Heart left ventricle (tissue), 16 donors: ENCODE results near the gene CNOT4. TPM values are rescaled to one million over a fixed set of nuclear protein-coding genes. Genes with fewer than 3 reads are reported as not detected.

Experiments used
- ATAC-seq, 4 donors: fragments of 200-7000 bp; cut with Tn5 transposase; one replicate each; pipeline ENCODE4 v1.9.1; 2020 to 2022; ENCODE audit warnings: moderate library complexity in 4 of 4, mild to moderate bottlenecking in 3 of 4, moderate number of reproducible peaks in 1 of 4
- DNase-seq, 5 donors: peaks; one replicate each; pipeline ENCODE4 v3.0.0-alpha.2; 2020
- H3K27ac ChIP-seq, 12 donors: fragments of 200-600 bp; sonication (generic) in 4 of 12; one replicate each; pipeline versions ENCODE4 v1.5.0 to v1.8.0; 2016 to 2022; ENCODE audit warnings: mild to moderate bottlenecking in 2 of 12
- H3K27me3 ChIP-seq, 9 donors: fragments of 200-600 bp; sonication (generic) in 2 of 9; one replicate each; pipeline versions ENCODE4 v1.5.1 to v1.8.0; 2016 to 2022; ENCODE audit warnings: mild to moderate bottlenecking in 3 of 9
- H3K36me3 ChIP-seq, 9 donors: fragments of 200-600 bp; sonication (generic) in 2 of 9; one replicate each; pipeline versions ENCODE4 v1.5.0 to v1.8.0; 2018 to 2022; ENCODE audit warnings: mild to moderate bottlenecking in 2 of 9
- H3K4me1 ChIP-seq, 12 donors: fragments of 200-600 bp; sonication (generic) in 4 of 12; one replicate each; pipeline versions ENCODE4 v1.5.0 to v1.8.0; 2016 to 2022; ENCODE audit warnings: mild to moderate bottlenecking in 3 of 12
- H3K4me3 ChIP-seq, 12 donors: fragments of 200-600 bp; sonication (generic) in 4 of 12; one replicate each; pipeline versions ENCODE4 v1.5.0 to v1.8.0; 2017 to 2022; ENCODE audit warnings: mild to moderate bottlenecking in 9 of 12, moderate library complexity in 4 of 12
- H3K9me3 ChIP-seq, 12 donors: fragments of 200-600 bp; sonication (generic) in 4 of 12; one replicate each; pipeline versions ENCODE4 v1.5.0 to v1.8.0; 2016 to 2022; ENCODE audit warnings: mild to moderate bottlenecking in 1 of 12
- CTCF ChIP-seq, 12 donors: fragments of 200-600 bp; sonication (generic) in 4 of 12; IDR thresholded peaks; one replicate each; pipeline versions ENCODE4 v1.5.0 to v1.8.0; 2018 to 2022; ENCODE audit warnings: antibody characterized with exemption in 12 of 12, mild to moderate bottlenecking in 5 of 12
- POLR2A ChIP-seq, 2 donors: fragments of 450-650 bp; IDR thresholded peaks; one replicate each; pipeline ENCODE4 v1.6.1; 2017; ENCODE audit warnings: antibody characterized with exemption in 2 of 2, mild to moderate bottlenecking in 2 of 2, moderate library complexity in 2 of 2
- WGBS, 4 donors: extraction: QIAGEN DNeasy Blood & Tissue Kit in 2 of 4; methylation state at CpG; one replicate each; pipeline versions ENCODE4 v1.1.5 to v1.1.7; 2013 to 2018; 5-methylcytosine and 5-hydroxymethylcytosine counted together
- intact Hi-C, 10 donors: fragments of 100-400 bp; cut with DNase I; formaldehyde crosslinking; loops; one replicate each; pipeline versions ENCODE4 v1.11.1 to v1.14.2; 2022
- polyA plus RNA-seq, 2 donors: library from polyadenylated mRNA; stranded (reverse); fragments of 200-250 nt; gene quantifications; one replicate each; pipeline ENCODE4 v1.2.3, GENCODE V29; 2013
- total RNA-seq, 9 donors: library from RNA; depleted of rRNA in 2 of 9; stranded (reverse); fragments of >200 nt in 2 of 9; fragmentation: NEBNext Ultra II Directional in 3 of 9; extraction: Animal tissue kit (Norgen Biotek cat#: 25700) in 3 of 9; gene quantifications; one replicate each; pipeline versions ENCODE4 v1.1.0 to v1.2.4, GENCODE V29; 2016 to 2023
- donor health status: ischemic (EF 13 %, LVEDD 7.1; RV severe dilation, severe dysfunction).
- donor health status: healthy with polysubstance abuse.
- donor health status: DM: no; HTN: yes; CAD: no.
- donor health status: DM: no; HTN: no; CAD: no.
- donor health status: ischemic (EF 25% LVEDD 6.9; RV normal size, moderate dysfunction).
- donor health status: ischemic (EF 25% LVEDD 5.7; RV mildly dilated, moderate dysfunction).
- donor health status: healthy.
- donor health status: DM: yes; HTN: yes; CAD: no.
- donor health status: ischemic (EF 35%, LVEDD 5.7; RV mildly dilated, moderate dysfunction).
- donor health status: nonischemic (EF 11% LVEDD 7.7; RV severe dilation, severe dysfunction).
- donor health status: DM: yes; HTN: yes; CAD: no.
- donor health status: PGD.
- donor health status: ischemic (EF 29% LVEDD 5.4; RV normal size, mild dysfunction).
- donor health status: nonischemic (EF 23%, LVEDD 6.1; RV moderate dilation, normal function).

The CNOT4 gene
- total and polyA plus RNA-seq, 11 donors = 7.9 to 29.2 (median 23.7) TPM

- intact Hi-C loops = loop anchor here in 3 of 10 donors (10.0 kb wide), 3 partner anchors 94 to 154 kb away; partner anchors contain the start of gene NUP205 (in 1 of the 3)
- peaks cover 0 to 52% (median 10%) of the 10 kb centered on the region in 9 donors for H3K36me3 ChIP-seq
- DNase-seq (no peak), ATAC-seq (no peak)
- no peak overlapping the region for H3K27ac ChIP-seq
- H3K27me3 ChIP-seq = no peaks in the 10 kb centered on the region
- H3K9me3 ChIP-seq = no peaks in the 10 kb centered on the region
- no peak for TF ChIP-seq POLR2A (IDR thresholded peaks at IDR 0.05)
- no peak for TF ChIP-seq CTCF (IDR thresholded peaks at IDR 0.05)
- H3K4me1 ChIP-seq = no peaks in the 10 kb centered on the region
- no peak overlapping the region for H3K4me3 ChIP-seq
Measured at GRCh38 chr7:135411098-135411497, 98.8 kb downstream of the CNOT4 start.

GRCh38 chr7:135410543-135410942, 99.4 kb downstream of the CNOT4 start:
- ATAC-seq (no peak), DNase-seq (no peak)
- Histone ChIP-seq H3K9me3 (no peaks in the 10 kb centered on the region), H3K27ac (no peak overlapping the region), H3K4me3 (no peak overlapping the region), H3K36me3 (peaks cover 0 to 50% (median 15%) of the 10 kb centered on the region in 9 donors), H3K27me3 (no peaks in the 10 kb centered on the region), H3K4me1 (no peaks in the 10 kb centered on the region)
- intact Hi-C loops = loop anchor here in 3 of 10 donors (10.0 kb wide), 3 partner anchors 94 to 154 kb away; partner anchors contain the start of gene NUP205 (in 1 of the 3)
- TF ChIP-seq CTCF (IDR thresholded peaks at IDR 0.05) (no peak), POLR2A (IDR thresholded peaks at IDR 0.05) (no peak)
- 95 to 97% (median 97%) methylated on average over 3 of the region's 3 CpGs for WGBS, 4 donors

- Histone ChIP-seq H3K4me1 (no peaks in the 10 kb centered on the region), H3K4me3 (no peak overlapping the region), H3K27ac (no peak overlapping the region), H3K27me3 (no peaks in the 10 kb centered on the region), H3K36me3 (peaks cover 0 to 50% (median 16%) of the 10 kb centered on the region in 9 donors), H3K9me3 (no peaks in the 10 kb centered on the region)
- no peak for DNase-seq
- WGBS, 4 donors = 96 to 99% (median 98%) methylated on average over 2 of the region's 2 CpGs
- intact Hi-C loops = loop anchor here in 3 of 10 donors (10.0 kb wide), 3 partner anchors 95 to 155 kb away; partner anchors contain the start of gene NUP205 (in 1 of the 3)
- no peak for ATAC-seq
- no peak for TF ChIP-seq CTCF (IDR thresholded peaks at IDR 0.05)
- no peak for TF ChIP-seq POLR2A (IDR thresholded peaks at IDR 0.05)
Measured at GRCh38 chr7:135409845-135410542, 99.9 kb downstream of the CNOT4 start.

GRCh38 chr7:135407884-135408283, 102.0 kb downstream of the CNOT4 start:
- intact Hi-C loops = loop anchor here in 1 of 10 donors (2.0 kb wide), 1 partner anchor 19 kb away; no protein-coding TSS in a partner anchor
- Histone ChIP-seq H3K27ac (no peak overlapping the region), H3K9me3 (no peaks in the 10 kb centered on the region), H3K27me3 (no peaks in the 10 kb centered on the region), H3K36me3 (peaks cover 0 to 40% (median 9%) of the 10 kb centered on the region in 9 donors), H3K4me1 (no peaks in the 10 kb centered on the region), H3K4me3 (no peak overlapping the region)
- no peak for DNase-seq
- ATAC-seq = no peak
- TF ChIP-seq CTCF (IDR thresholded peaks at IDR 0.05) (no peak), POLR2A (IDR thresholded peaks at IDR 0.05) (no peak)
